Fibroblast of skin of scalp (primary cell): ENCODE results near the gene F12.
"Not testable (repeated sequence)": the region's sequence is repeated elsewhere in the genome, so short reads cannot be mapped to it uniquely, and the experiment has no call there.

Experiments used
- DNase-seq: peaks from one replicate; pipeline ENCODE4 v3.0.0-alpha.2; 2013

Gene F12

GRCh38 chr5:177432143-177432838, 22.9 kb upstream of the F12 start:
- no peak for DNase-seq

GRCh38 chr5:177431317-177432142, 22.2 kb upstream of the F12 start:
- DNase-seq, result no peak

- no peak for DNase-seq
These were observed 21.6 kb upstream of the F12 start for GRCh38 chr5:177430972-177431316.

- no peak for DNase-seq
These were observed 21.0 kb upstream of the F12 start for GRCh38 chr5:177430140-177430951.

- no peak for DNase-seq
These were observed 20.1 kb upstream of the F12 start for GRCh38 chr5:177429248-177430040.

GRCh38 chr5:177428574-177429217, 19.3 kb upstream of the F12 start:
- DNase-seq, result no peak

GRCh38 chr5:177427919-177428573, 18.7 kb upstream of the F12 start:
- no peak for DNase-seq

- no peak for DNase-seq
These were observed 18.0 kb upstream of the F12 start for GRCh38 chr5:177427211-177427822.

- no peak for DNase-seq
These were observed 17.3 kb upstream of the F12 start, which contains the start of gene GRK6 for GRCh38 chr5:177426566-177427210. TSS of gene GRK6 (plus strand) at chr5:177426676. CDS start at chr5:177426846, 170 bp downstream.

- peak; percentile 100 for DNase-seq
These were observed 16.6 kb upstream of the F12 start for GRCh38 chr5:177425801-177426565.

GRCh38 chr5:177425196-177425800, 15.9 kb upstream of the F12 start:
- no peak for DNase-seq

GRCh38 chr5:177423671-177424070, 14.3 kb upstream of the F12 start:
- DNase-seq, result no peak

- DNase-seq, result peak; percentile 19
These were observed 11.9 kb upstream of the F12 start for GRCh38 chr5:177421062-177421798.

- DNase-seq, result not testable (repeated sequence)
These were observed 11.1 kb upstream of the F12 start for GRCh38 chr5:177420472-177420871.

- DNase-seq, result peak; percentile 61
These were observed 9.7 kb upstream of the F12 start for GRCh38 chr5:177419046-177419445.

GRCh38 chr5:177417081-177417480, 7.7 kb upstream of the F12 start:
- DNase-seq, result not testable (repeated sequence)

GRCh38 chr5:177414481-177414880, 5.1 kb upstream of the F12 start:
- DNase-seq, result no peak

- DNase-seq, result no peak
These were observed 3.4 kb upstream of the F12 start for GRCh38 chr5:177412603-177413233.
